Activated CD4-positive, alpha-beta T cell treated with anti-CD3 and anti-CD28 coated beads, Interleukin-10, Interleukin-2, amounts not matched to agents 100 ng/mL and 50 ng/mL, durations not matched to agents 16 hours and 8 hours (primary cell): ENCODE measurements around the gene EMD.
A peak's percentile ranks its signal among the peaks of the same experiment; 100 is the strongest.
"Not testable (repeated sequence)": the region's sequence is repeated elsewhere in the genome, so short reads cannot be mapped to it uniquely, and the experiment has no call there.

Source experiments
- DNase-seq: peaks from one replicate; pipeline ENCODE4 v3.0.0-alpha.2; 2020

Gene EMD

GRCh38 chrX:154372612-154373022 is 6.5 kb upstream of the EMD start:
- DNase-seq, result peak; percentile 67

GRCh38 chrX:154373340-154374306 is 5.5 kb upstream of the EMD start:
- no peak for DNase-seq

GRCh38 chrX:154374313-154375155 is 4.6 kb upstream of the EMD start, which contains the start of gene FLNA:
FLNA (minus strand) TSS chrX:154374634; CDS start chrX:154371245, 3,389 bp downstream.
- peak; percentile 48 for DNase-seq

- DNase-seq, result no peak
These were observed 4.0 kb upstream of the EMD start for GRCh38 chrX:154375156-154375504.

GRCh38 chrX:154376774-154377173 is 2.3 kb upstream of the EMD start:
- no peak for DNase-seq

GRCh38 chrX:154378059-154378798 is 866 bp upstream of the EMD start:
- DNase-seq, result peak; percentile 42

- no peak for DNase-seq
These were observed 465 bp downstream of the EMD start for GRCh38 chrX:154379569-154379951.

- DNase-seq, result no peak
These were observed 1.1 kb downstream of the EMD start for GRCh38 chrX:154380153-154380552.

GRCh38 chrX:154380787-154381186 is 1.7 kb downstream of the EMD start:
- no peak for DNase-seq

- no peak for DNase-seq
These were observed 2.2 kb downstream of the EMD start for GRCh38 chrX:154381271-154381670.

GRCh38 chrX:154382483-154383069 is 3.5 kb downstream of the EMD start:
- DNase-seq, result no peak

- DNase-seq, result no peak
These were observed 4.5 kb downstream of the EMD start for GRCh38 chrX:154383359-154384283.

GRCh38 chrX:154384284-154384892 is 5.3 kb downstream of the EMD start:
- no peak for DNase-seq

GRCh38 chrX:154388094-154388493 is 9.0 kb downstream of the EMD start:
- DNase-seq, result not testable (repeated sequence)

GRCh38 chrX:154388649-154389048 is 9.6 kb downstream of the EMD start:
- not testable (repeated sequence) for DNase-seq

- not testable (repeated sequence) for DNase-seq
These were observed 11.0 kb downstream of the EMD start for GRCh38 chrX:154389812-154390747.

GRCh38 chrX:154396363-154396762 is 17.3 kb downstream of the EMD start:
- not testable (repeated sequence) for DNase-seq

GRCh38 chrX:154396973-154397887 is 18.1 kb downstream of the EMD start:
- peak; percentile 81 for DNase-seq
